Progenitor cell of endocrine pancreas (in vitro differentiated cells): Measurements from ENCODE around the gene NDUFA7. TPM values are rescaled to one million over a fixed set of nuclear protein-coding genes. Genes with fewer than 3 reads are reported as not detected.

Source experiments
- DNase-seq: peaks from one replicate; pipeline ENCODE4 v3.0.0; 2021; ENCODE audit warnings: low spot score; ENCODE audit not compliant: unreplicated experiment
- H3K27ac Mint-ChIP-seq: 2 replicates; pipeline ENCODE4 v1.8.0; 2021; ENCODE audit warnings: mild to moderate bottlenecking, moderate library complexity, mixed read lengths
- H3K27me3 Mint-ChIP-seq: 2 replicates; pipeline ENCODE4 v1.8.0; 2021; ENCODE audit warnings: mixed read lengths
- H3K36me3 Mint-ChIP-seq: 2 replicates; pipeline ENCODE4 v1.8.0; 2022; ENCODE audit warnings: mixed read lengths; ENCODE audit not compliant: insufficient read depth
- H3K4me1 Mint-ChIP-seq: 2 replicates; pipeline ENCODE4 v1.8.0; 2021; ENCODE audit warnings: low read depth, mixed read lengths
- H3K4me3 Mint-ChIP-seq: 2 replicates; pipeline ENCODE4 v1.8.0; 2021; ENCODE audit warnings: low read depth, mild to moderate bottlenecking, moderate library complexity, mixed read lengths
- H3K9me3 Mint-ChIP-seq: 2 replicates; pipeline ENCODE4 v1.8.0; 2021; ENCODE audit warnings: low read depth, mixed read lengths
- total RNA-seq: library from RNA; stranded (reverse); gene quantifications from 2 replicates; pipeline ENCODE4 v1.2.1, GENCODE V29; 2021
- TF ChIP-seq, protein P1 (sequence below): fragments of 200-600 bp; sonication (generic); IDR thresholded peaks from one replicate; pipeline ENCODE4 v1.5.0; 2021; ENCODE audit warnings: antibody characterized with exemption, mild to moderate bottlenecking; ENCODE audit not compliant: unreplicated experiment

The NDUFA7 gene
- total RNA-seq, 1 donor from 2014 or later = 55.3 TPM

DNA sequence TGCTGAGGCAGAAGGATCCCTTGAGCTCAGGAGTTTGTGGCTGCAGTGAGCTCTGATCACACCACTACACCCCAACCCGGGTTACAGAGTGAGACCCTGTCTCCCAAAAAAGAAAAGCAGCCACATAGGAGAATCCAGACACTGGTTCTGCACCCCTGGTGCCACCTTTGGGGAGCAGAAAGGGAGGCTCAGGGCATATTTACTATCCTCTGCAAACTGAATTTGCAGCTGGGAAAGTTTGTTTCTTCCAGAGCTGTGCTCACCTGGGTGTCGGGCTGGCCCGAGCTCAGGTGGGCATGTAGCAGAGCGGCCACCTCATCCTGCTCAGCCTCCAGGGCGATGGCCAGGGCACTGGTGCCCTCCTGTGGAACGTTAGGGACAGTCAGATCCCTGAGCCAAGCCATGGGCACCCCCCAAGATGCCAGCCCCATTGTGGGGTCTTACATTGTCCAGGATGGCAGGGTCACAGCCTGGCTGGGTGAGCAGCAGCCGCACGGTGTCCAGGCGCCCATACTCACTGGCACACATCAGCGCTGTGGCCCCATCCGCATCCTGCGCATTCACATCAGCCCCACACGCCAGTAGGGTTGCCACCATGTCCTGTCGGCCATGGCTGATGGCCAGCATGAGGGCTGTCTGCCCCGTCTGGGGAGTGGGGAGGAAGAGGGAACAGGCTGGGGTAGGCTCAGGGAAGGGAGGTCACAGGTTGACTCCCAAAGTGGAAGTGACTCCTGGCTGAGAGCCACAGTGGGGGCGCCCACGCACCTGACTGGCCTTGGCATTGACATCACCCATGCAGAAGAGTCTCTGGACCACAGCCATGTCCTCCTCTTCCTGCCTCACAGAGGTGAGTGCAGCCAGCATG lies 3.2 kb upstream of the NDUFA7 start:
- Mint-ChIP-seq H3K4me1 (peaks cover 17% of the 10 kb centered on the region), H3K9me3 (peaks cover 4% of the 10 kb centered on the region), H3K4me3 (no peak overlapping the region), H3K27me3 (peaks cover 16% of the 10 kb centered on the region), H3K36me3 (peaks cover 6% of the 10 kb centered on the region), H3K27ac (no peak overlapping the region)
- TF ChIP-seq, protein P1, sequence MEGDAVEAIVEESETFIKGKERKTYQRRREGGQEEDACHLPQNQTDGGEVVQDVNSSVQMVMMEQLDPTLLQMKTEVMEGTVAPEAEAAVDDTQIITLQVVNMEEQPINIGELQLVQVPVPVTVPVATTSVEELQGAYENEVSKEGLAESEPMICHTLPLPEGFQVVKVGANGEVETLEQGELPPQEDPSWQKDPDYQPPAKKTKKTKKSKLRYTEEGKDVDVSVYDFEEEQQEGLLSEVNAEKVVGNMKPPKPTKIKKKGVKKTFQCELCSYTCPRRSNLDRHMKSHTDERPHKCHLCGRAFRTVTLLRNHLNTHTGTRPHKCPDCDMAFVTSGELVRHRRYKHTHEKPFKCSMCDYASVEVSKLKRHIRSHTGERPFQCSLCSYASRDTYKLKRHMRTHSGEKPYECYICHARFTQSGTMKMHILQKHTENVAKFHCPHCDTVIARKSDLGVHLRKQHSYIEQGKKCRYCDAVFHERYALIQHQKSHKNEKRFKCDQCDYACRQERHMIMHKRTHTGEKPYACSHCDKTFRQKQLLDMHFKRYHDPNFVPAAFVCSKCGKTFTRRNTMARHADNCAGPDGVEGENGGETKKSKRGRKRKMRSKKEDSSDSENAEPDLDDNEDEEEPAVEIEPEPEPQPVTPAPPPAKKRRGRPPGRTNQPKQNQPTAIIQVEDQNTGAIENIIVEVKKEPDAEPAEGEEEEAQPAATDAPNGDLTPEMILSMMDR = no peak
- DNase-seq = no peak

DNA sequence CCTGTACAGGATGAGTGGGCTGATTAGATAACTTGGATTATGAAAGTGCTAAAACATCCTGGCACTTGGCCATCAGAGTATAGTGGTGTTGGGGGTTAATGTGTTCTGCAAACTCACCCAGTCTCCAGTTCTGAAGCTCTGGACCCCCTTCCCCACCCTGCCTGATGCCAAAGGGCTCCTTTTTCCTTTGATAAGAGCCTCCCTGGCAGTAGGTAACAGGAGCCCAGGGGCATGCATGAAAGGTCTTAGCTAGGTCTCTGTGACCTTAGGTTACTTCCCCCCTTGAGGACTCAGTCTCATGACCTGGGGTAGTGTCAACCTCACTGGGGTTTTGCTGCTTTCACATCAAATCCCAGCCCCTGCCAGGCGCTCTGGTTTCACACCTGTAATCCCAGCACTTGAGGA lies 2.6 kb upstream of the NDUFA7 start:
- no peak for DNase-seq
- TF ChIP-seq, protein P1 = no peak
- H3K36me3 Mint-ChIP-seq = peaks cover 6% of the 10 kb centered on the region
- H3K4me1 Mint-ChIP-seq = peaks cover 17% of the 10 kb centered on the region
- peaks cover 16% of the 10 kb centered on the region for H3K27me3 Mint-ChIP-seq
- H3K4me3 Mint-ChIP-seq = no peak overlapping the region
- H3K27ac Mint-ChIP-seq = no peak overlapping the region
- H3K9me3 Mint-ChIP-seq = peaks cover 4% of the 10 kb centered on the region

DNA sequence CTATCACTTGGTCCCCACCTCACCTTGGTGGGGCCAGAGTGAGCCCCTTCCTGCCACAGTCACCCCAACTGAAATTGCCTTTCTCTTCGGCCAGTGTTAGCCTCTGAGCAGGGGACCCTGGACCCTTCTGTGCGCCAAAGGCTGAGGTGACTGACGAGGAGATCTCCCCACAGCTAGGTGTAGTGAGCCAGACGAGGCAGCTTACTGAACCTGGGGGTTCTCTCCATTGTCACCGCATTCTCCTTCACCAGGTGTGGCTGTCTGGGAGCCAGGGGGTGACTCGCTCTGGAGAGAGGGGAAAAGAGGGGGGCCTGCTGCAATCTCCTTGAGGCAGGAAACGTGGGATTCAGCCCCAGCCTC lies 1.4 kb upstream of the NDUFA7 start:
- H3K9me3 Mint-ChIP-seq = peaks cover 4% of the 10 kb centered on the region
- H3K4me1 Mint-ChIP-seq = peaks cover 17% of the 10 kb centered on the region
- TF ChIP-seq, protein P1 = no peak
- peak overlapping the region; percentile 98 for H3K27ac Mint-ChIP-seq
- DNase-seq = no peak
- H3K36me3 Mint-ChIP-seq = peaks cover 6% of the 10 kb centered on the region
- peaks cover 6% of the 10 kb centered on the region for H3K27me3 Mint-ChIP-seq
- H3K4me3 Mint-ChIP-seq = peak overlapping the region; percentile 99

DNA sequence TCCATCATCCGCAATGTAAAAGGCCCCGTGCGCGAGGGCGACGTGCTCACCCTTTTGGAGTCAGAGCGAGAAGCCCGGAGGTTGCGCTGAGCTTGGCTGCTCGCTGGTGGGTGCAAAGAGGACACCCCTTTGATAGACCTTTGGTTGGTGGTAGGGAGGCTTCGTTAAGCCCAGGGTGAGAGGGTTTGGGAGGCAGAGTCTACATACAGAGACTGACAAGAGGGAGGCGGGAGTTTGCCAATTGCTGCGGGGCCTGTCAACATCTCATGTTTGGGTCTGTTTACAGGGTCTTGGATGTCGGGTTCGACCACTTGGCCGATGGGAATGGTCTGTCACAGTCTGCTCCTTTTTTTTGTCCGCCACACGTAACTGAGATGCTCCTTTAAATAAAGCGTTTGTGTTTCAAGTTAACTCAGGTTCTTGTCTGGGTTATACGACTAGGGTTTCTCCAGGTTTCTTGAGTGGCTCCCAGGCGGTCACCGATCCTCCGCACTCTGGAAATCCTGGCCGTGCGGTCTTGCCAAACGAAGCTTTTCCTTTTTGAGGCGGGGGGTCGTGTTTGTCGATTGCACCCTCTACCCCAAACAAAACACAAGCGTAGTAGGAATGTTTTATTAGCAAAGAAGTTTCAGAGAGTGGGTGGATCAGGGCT lies 937 bp upstream of the NDUFA7 start:
- Mint-ChIP-seq H3K36me3 (peaks cover 6% of the 10 kb centered on the region), H3K27ac (peak overlapping the region; percentile 98), H3K27me3 (peaks cover 5% of the 10 kb centered on the region), H3K4me1 (peaks cover 17% of the 10 kb centered on the region), H3K9me3 (peaks cover 4% of the 10 kb centered on the region), H3K4me3 (peak overlapping the region; percentile 99)
- no peak for DNase-seq
- TF ChIP-seq, protein P1 = no peak

DNA sequence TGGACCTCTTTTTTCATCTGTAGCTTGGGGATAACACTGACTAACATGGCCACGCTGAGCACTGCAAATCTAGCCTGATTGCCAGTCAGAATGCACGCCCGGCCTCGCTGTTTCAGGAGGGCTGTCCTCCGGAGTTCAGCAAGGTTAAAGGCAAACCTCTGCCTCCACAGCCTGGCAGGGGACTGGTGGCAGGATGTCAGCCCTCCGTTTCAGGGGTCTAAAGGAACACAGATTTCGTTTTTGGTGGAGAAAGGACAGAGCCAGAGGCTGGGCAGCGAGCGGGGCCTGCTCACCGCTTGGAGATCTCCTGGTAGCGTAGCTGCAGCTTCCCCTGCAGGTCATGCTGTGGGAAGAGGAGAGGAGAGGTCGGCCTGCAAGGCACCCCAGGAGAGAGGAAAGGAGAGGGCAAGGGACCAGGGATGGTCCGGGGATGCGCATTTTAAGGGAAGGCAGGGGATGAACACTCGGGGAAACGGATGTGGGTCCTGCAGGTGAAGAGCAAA lies 560 bp downstream of the NDUFA7 start:
- no peak for DNase-seq
- H3K9me3 Mint-ChIP-seq = no peaks in the 10 kb centered on the region
- H3K4me1 Mint-ChIP-seq = peaks cover 17% of the 10 kb centered on the region
- no peaks in the 10 kb centered on the region for H3K27me3 Mint-ChIP-seq
- H3K27ac Mint-ChIP-seq = peak overlapping the region; percentile 98
- H3K36me3 Mint-ChIP-seq = peaks cover 6% of the 10 kb centered on the region
- TF ChIP-seq, protein P1 = no peak
- H3K4me3 Mint-ChIP-seq = peak overlapping the region; percentile 99
